ENCODE data around the gene SLC35A5.

- no peak for TF ChIP-seq EZH2 (optimal IDR thresholded peaks at IDR 0.05; ENCODE audit: low read depth, low read length)
- TF ChIP-seq CTCF (IDR thresholded peaks at IDR 0.05; ENCODE audit: low read length): no peak
- TF ChIP-seq EZH2phosphoT487 (IDR thresholded peaks at IDR 0.05; ENCODE audit: low read length): no peak
Observed at GRCh38 chr3:112561734-112562529, at the start of gene SLC35A5, which contains the start of gene ATG3.
